Measurements from ENCODE around the gene SLC45A2. TPM values are rescaled to one million over a fixed set of nuclear protein-coding genes. Genes with fewer than 3 reads are reported as not detected.

Gene SLC45A2
- total RNA-seq, 6 donors from 2014 or later, result 0.76 TPM; not detected in 5

DNA sequence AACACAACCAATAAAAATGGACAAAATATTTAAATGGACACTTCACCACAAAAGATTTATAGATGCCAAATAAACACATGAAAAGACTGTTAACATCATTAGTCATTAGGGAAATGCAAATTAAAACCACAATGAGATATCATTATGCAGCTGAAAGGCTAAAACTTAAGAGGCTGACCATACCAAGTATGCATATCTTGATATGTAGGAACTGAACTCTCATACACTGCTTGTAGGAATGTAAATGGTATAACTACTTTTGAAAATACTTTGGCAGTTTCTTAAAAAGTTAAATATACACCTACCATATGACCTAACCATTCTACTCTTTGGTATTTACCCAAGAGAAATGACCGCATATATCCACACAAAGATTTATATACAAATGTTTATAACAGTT lies 79.1 kb downstream of the SLC45A2 start:
- Histone ChIP-seq H3K27ac (no peak overlapping the region), H3K4me3 (no peak overlapping the region), H3K9me3 (peaks cover 3 to 14% (median 9%) of the 10 kb centered on the region in 4 donors), H3K27me3 (no peaks in the 10 kb centered on the region), H3K4me1 (no peaks in the 10 kb centered on the region), H3K36me3 (no peaks in the 10 kb centered on the region)
- no peak for ATAC-seq (ENCODE audit: low FRiP score in 2 of 2)
- TF ChIP-seq POLR2AphosphoS5 (IDR thresholded peaks at IDR 0.05) (no peak), POLR2A (IDR thresholded peaks at IDR 0.05) (no peak), EP300 (IDR thresholded peaks at IDR 0.05) (no peak)
- TF ChIP-seq, protein P1, sequence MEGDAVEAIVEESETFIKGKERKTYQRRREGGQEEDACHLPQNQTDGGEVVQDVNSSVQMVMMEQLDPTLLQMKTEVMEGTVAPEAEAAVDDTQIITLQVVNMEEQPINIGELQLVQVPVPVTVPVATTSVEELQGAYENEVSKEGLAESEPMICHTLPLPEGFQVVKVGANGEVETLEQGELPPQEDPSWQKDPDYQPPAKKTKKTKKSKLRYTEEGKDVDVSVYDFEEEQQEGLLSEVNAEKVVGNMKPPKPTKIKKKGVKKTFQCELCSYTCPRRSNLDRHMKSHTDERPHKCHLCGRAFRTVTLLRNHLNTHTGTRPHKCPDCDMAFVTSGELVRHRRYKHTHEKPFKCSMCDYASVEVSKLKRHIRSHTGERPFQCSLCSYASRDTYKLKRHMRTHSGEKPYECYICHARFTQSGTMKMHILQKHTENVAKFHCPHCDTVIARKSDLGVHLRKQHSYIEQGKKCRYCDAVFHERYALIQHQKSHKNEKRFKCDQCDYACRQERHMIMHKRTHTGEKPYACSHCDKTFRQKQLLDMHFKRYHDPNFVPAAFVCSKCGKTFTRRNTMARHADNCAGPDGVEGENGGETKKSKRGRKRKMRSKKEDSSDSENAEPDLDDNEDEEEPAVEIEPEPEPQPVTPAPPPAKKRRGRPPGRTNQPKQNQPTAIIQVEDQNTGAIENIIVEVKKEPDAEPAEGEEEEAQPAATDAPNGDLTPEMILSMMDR (IDR thresholded peaks at IDR 0.05), result no peak
- DNase-seq, result no peak
- WGBS, 2 donors, result 63 to 70% methylated on average over 1 of the region's 1 CpG

DNA sequence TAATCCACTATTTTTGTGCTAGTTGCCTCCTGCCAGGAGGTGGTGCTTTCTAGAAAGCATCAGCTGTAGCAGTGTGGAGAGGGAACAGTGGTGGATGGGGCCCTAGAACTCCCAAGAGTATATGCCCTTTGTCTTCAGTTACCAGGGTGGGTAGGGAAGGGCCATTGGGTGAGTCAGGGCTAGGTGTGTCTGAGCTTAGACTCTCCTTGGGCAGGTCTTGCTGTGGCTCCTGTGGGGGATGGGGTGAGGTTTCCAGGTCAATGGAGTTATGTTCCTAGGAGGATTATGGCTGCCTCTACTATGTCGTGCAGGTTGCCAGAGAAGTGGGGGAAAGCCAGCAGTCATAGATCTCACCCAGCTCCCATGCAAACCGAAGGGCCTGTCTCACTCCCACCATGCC lies 81.4 kb downstream of the SLC45A2 start:
- Histone ChIP-seq H3K9me3 (peaks cover 3 to 14% (median 9%) of the 10 kb centered on the region in 4 donors), H3K4me1 (no peaks in the 10 kb centered on the region), H3K27me3 (no peaks in the 10 kb centered on the region), H3K4me3 (no peak overlapping the region), H3K36me3 (no peaks in the 10 kb centered on the region), H3K27ac (no peak overlapping the region)
- ATAC-seq (ENCODE audit: low FRiP score in 2 of 2) (no peak), DNase-seq (no peak)
- TF ChIP-seq, protein P1 (IDR thresholded peaks at IDR 0.05), result no peak
- TF ChIP-seq EP300 (IDR thresholded peaks at IDR 0.05), result no peak
- no peak for TF ChIP-seq POLR2AphosphoS5 (IDR thresholded peaks at IDR 0.05)
- no peak for TF ChIP-seq POLR2A (IDR thresholded peaks at IDR 0.05)
- WGBS, 2 donors, result 88 to 100% methylated on average over 1 to 2 of the region's 2 CpGs

DNA sequence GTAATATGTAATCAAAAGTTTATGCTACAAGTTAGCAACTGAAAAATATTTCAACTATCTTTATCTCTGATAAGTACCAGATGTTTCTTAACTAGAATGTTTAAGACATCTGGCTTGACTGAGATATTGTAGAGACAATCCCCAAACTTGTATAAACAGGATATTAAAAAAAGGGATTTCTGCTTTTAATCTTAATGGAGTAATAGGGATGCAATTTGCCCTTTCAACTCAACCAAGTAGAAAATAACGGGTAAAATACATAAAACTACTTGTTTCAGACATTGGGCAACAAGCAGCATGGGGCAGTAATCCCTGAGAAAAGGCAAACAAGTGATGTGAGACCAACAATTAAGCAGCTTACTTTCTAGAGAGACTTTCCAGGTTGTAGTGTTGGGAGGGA lies 83.3 kb downstream of the SLC45A2 start:
- ATAC-seq (ENCODE audit: low FRiP score in 2 of 2), result no peak

More for the DNA sequence above, 83.3 kb downstream of the SLC45A2 start:
- TF ChIP-seq POLR2AphosphoS5 (IDR thresholded peaks at IDR 0.05), result no peak
- no peak for TF ChIP-seq POLR2A (IDR thresholded peaks at IDR 0.05)
- no peak for TF ChIP-seq EP300 (IDR thresholded peaks at IDR 0.05)
- TF ChIP-seq, protein P1 (IDR thresholded peaks at IDR 0.05), result no peak
- peaks cover 0 to 6% (median 0%) of the 10 kb centered on the region in 4 donors for H3K9me3 ChIP-seq
- no peak overlapping the region for H3K27ac ChIP-seq
- DNase-seq, result no peak
- H3K4me3 ChIP-seq, result no peak overlapping the region
- no peaks in the 10 kb centered on the region for H3K4me1 ChIP-seq
- WGBS, 2 donors, result 53 to 62% methylated on average over 1 of the region's 1 CpG
- H3K36me3 ChIP-seq, result no peaks in the 10 kb centered on the region
- no peaks in the 10 kb centered on the region for H3K27me3 ChIP-seq

Small RNA genes lying within 50 kb of the gene (small RNA-seq; reads per million reads assigned to genes)
- gene AC139783.1, result 0 reads per million in 4 donors

Other genes with a start within 250 kb of the SLC45A2 start
- 10 to 100 TPM in 2 of 6 donors, 1 to 10 TPM in 4; 2.3 to 16.8 (median 7.4) TPM for gene ADAMTS12, start 92.7 kb downstream of the SLC45A2 start, total RNA-seq
- not detected for gene RXFP3, start 48.3 kb downstream of the SLC45A2 start, total RNA-seq
- gene AMACR, start 23.4 kb upstream of the SLC45A2 start, total RNA-seq, result 10 to 100 TPM in 4 of 6 donors, 1 to 10 TPM in 2; 7.3 to 18.7 (median 11.6) TPM
- 10 to 100 TPM in 3 of 6 donors, 1 to 10 TPM in 3; 3.2 to 16.8 (median 9.3) TPM for gene C1QTNF3, start 58.5 kb upstream of the SLC45A2 start, total RNA-seq